ENCODE data around the gene GNG12. TPM values are rescaled to one million over a fixed set of nuclear protein-coding genes. Genes with fewer than 3 reads are reported as not detected.

The GNG12 gene
- total RNA-seq, 5 donors from 2014 or later (not counting 1 experiment from before 2014, with no cell fraction given): 0.26 to 0.44 (median 0.35) TPM; not detected in 2

GRCh38 chr1:67863637-67864036 lies 30.4 kb upstream of the GNG12 start:
- no peaks in the 10 kb centered on the region for H3K4me1 ChIP-seq (ENCODE audit: control insufficient read depth in 1 of 2, extremely low read depth in 1 of 2, insufficient read depth in 2 of 2, low read length in 2 of 2)
- Mint-ChIP-seq H3K4me3 (no peak overlapping the region), H3K27ac (no peak overlapping the region), H3K9me3 (no peaks in the 10 kb centered on the region), H3K27me3 (peaks cover 20 to 31% of the 10 kb centered on the region in 2 donors), H3K36me3 (no peaks in the 10 kb centered on the region), H3K4me1 (no peaks in the 10 kb centered on the region)
- ATAC-seq (replicated peaks in 1 of 4) (no peak), DNase-seq (no peak)
- H3K27me3 ChIP-seq (replicated peaks in 1 of 2; ENCODE audit: control insufficient read depth in 2 of 2, extremely low read depth in 1 of 2, insufficient read depth in 2 of 2, low read length in 1 of 2): peaks cover 0 to 4% of the 10 kb centered on the region in 2 experiments
- H3K27ac ChIP-seq (ENCODE audit: low read length): no peak overlapping the region
- H3K4me3 ChIP-seq (ENCODE audit: control insufficient read depth in 1 of 2, extremely low read depth in 1 of 2, low read length in 1 of 2): no peak overlapping the region
- CTCF ChIA-PET: no interaction called here
- H3K9me3 ChIP-seq: no peaks in the 10 kb centered on the region
- WGBS (ENCODE audit: insufficient coverage): 90% methylated on average over 2 of the region's 2 CpGs
- POLR2A ChIA-PET: no interaction called here
- no peaks in the 10 kb centered on the region for H3K36me3 ChIP-seq (ENCODE audit: control insufficient read depth in 2 of 2, extremely low read depth in 1 of 2, insufficient read depth in 1 of 2, low read length in 1 of 2)

GRCh38 chr1:67862685-67863084 lies 29.4 kb upstream of the GNG12 start:
- H3K27me3 Mint-ChIP-seq: peaks cover 21 to 40% of the 10 kb centered on the region in 2 donors

GRCh38 chr1:67861856-67862516 lies 28.7 kb upstream of the GNG12 start:
- Mint-ChIP-seq H3K4me1 (no peaks in the 10 kb centered on the region), H3K27me3 (peaks cover 20 to 41% of the 10 kb centered on the region in 2 donors), H3K36me3 (no peaks in the 10 kb centered on the region), H3K27ac (no peak overlapping the region), H3K4me3 (no peak overlapping the region), H3K9me3 (no peaks in the 10 kb centered on the region)
- ATAC-seq (replicated peaks in 1 of 4) (no peak), DNase-seq (no peak)
- POLR2A ChIA-PET: no interaction called here
- Histone ChIP-seq H3K36me3 (ENCODE audit: control insufficient read depth in 2 of 2, extremely low read depth in 1 of 2, insufficient read depth in 1 of 2, low read length in 1 of 2) (no peaks in the 10 kb centered on the region), H3K9me3 (no peaks in the 10 kb centered on the region), H3K27me3 (replicated peaks in 1 of 2; ENCODE audit: control insufficient read depth in 2 of 2, extremely low read depth in 1 of 2, insufficient read depth in 2 of 2, low read length in 1 of 2) (peaks cover 0 to 4% of the 10 kb centered on the region in 2 experiments), H3K4me1 (ENCODE audit: control insufficient read depth in 1 of 2, extremely low read depth in 1 of 2, insufficient read depth in 2 of 2, low read length in 2 of 2) (no peaks in the 10 kb centered on the region), H3K27ac (ENCODE audit: low read length) (no peak overlapping the region), H3K4me3 (ENCODE audit: control insufficient read depth in 1 of 2, extremely low read depth in 1 of 2, low read length in 1 of 2) (no peak overlapping the region)
- CTCF ChIA-PET: no interaction called here
- WGBS (ENCODE audit: insufficient coverage): no CpG with 5 or more reads among the region's 1 CpG

More at GRCh38 chr1:67862685-67863084, 29.4 kb upstream of the GNG12 start:
- Mint-ChIP-seq H3K27ac (no peak overlapping the region), H3K9me3 (no peaks in the 10 kb centered on the region), H3K4me3 (no peak overlapping the region), H3K4me1 (no peaks in the 10 kb centered on the region), H3K36me3 (no peaks in the 10 kb centered on the region)
- POLR2A ChIA-PET: interaction anchor here in 1 of 2 donors (0.5 kb wide), 1 partner anchor 14 kb away, joined by 3 read pairs; no protein-coding TSS in a partner anchor
- H3K27ac ChIP-seq (ENCODE audit: low read length): no peak overlapping the region
- no peak overlapping the region for H3K4me3 ChIP-seq (ENCODE audit: control insufficient read depth in 1 of 2, extremely low read depth in 1 of 2, low read length in 1 of 2)
- H3K27me3 ChIP-seq (replicated peaks in 1 of 2; ENCODE audit: control insufficient read depth in 2 of 2, extremely low read depth in 1 of 2, insufficient read depth in 2 of 2, low read length in 1 of 2): peaks cover 0 to 4% of the 10 kb centered on the region in 2 experiments
- no peaks in the 10 kb centered on the region for H3K36me3 ChIP-seq (ENCODE audit: control insufficient read depth in 2 of 2, extremely low read depth in 1 of 2, insufficient read depth in 1 of 2, low read length in 1 of 2)
- 88% methylated on average over 1 of the region's 1 CpG for WGBS (ENCODE audit: insufficient coverage)
- ATAC-seq (replicated peaks in 1 of 4): no peak
- no peaks in the 10 kb centered on the region for H3K4me1 ChIP-seq (ENCODE audit: control insufficient read depth in 1 of 2, extremely low read depth in 1 of 2, insufficient read depth in 2 of 2, low read length in 2 of 2)
- no peaks in the 10 kb centered on the region for H3K9me3 ChIP-seq
- CTCF ChIA-PET: no interaction called here
- no peak for DNase-seq

- Mint-ChIP-seq H3K36me3 (no peaks in the 10 kb centered on the region), H3K27ac (no peak overlapping the region), H3K4me1 (no peaks in the 10 kb centered on the region), H3K9me3 (no peaks in the 10 kb centered on the region), H3K4me3 (no peak overlapping the region), H3K27me3 (peaks cover 18 to 41% of the 10 kb centered on the region in 2 donors)
- Histone ChIP-seq H3K36me3 (ENCODE audit: control insufficient read depth in 2 of 2, extremely low read depth in 1 of 2, insufficient read depth in 1 of 2, low read length in 1 of 2) (no peaks in the 10 kb centered on the region), H3K4me3 (ENCODE audit: control insufficient read depth in 1 of 2, extremely low read depth in 1 of 2, low read length in 1 of 2) (no peak overlapping the region), H3K27ac (ENCODE audit: low read length) (no peak overlapping the region), H3K27me3 (replicated peaks in 1 of 2; ENCODE audit: control insufficient read depth in 2 of 2, extremely low read depth in 1 of 2, insufficient read depth in 2 of 2, low read length in 1 of 2) (peaks cover 0 to 3% of the 10 kb centered on the region in 2 experiments), H3K9me3 (no peaks in the 10 kb centered on the region), H3K4me1 (ENCODE audit: control insufficient read depth in 1 of 2, extremely low read depth in 1 of 2, insufficient read depth in 2 of 2, low read length in 2 of 2) (no peaks in the 10 kb centered on the region)
- DNase-seq (no peak), ATAC-seq (replicated peaks in 1 of 4) (no peak)
- POLR2A ChIA-PET: interaction anchor here in 1 of 2 donors (0.6 kb wide), 1 partner anchor 1732 kb away, joined by 6 read pairs; no protein-coding TSS in a partner anchor
- WGBS (ENCODE audit: insufficient coverage): 67% methylated on average over 2 of the region's 2 CpGs
- CTCF ChIA-PET: no interaction called here
These were observed 27.5 kb upstream of the GNG12 start for GRCh38 chr1:67860776-67861175.

- Mint-ChIP-seq H3K27ac (no peak overlapping the region), H3K4me3 (no peak overlapping the region), H3K27me3 (peaks cover 12 to 32% of the 10 kb centered on the region in 2 donors), H3K9me3 (no peaks in the 10 kb centered on the region), H3K36me3 (no peaks in the 10 kb centered on the region), H3K4me1 (no peaks in the 10 kb centered on the region)
- POLR2A ChIA-PET: no interaction called here
- H3K27ac ChIP-seq (ENCODE audit: low read length): no peak overlapping the region
- 60% methylated on average over 1 of the region's 4 CpGs for WGBS (ENCODE audit: insufficient coverage)
- CTCF ChIA-PET: no interaction called here
- no peak overlapping the region for H3K4me3 ChIP-seq (ENCODE audit: control insufficient read depth in 1 of 2, extremely low read depth in 1 of 2, low read length in 1 of 2)
- peaks cover 0 to 3% of the 10 kb centered on the region in 2 experiments for H3K27me3 ChIP-seq (replicated peaks in 1 of 2; ENCODE audit: control insufficient read depth in 2 of 2, extremely low read depth in 1 of 2, insufficient read depth in 2 of 2, low read length in 1 of 2)
- no peaks in the 10 kb centered on the region for H3K36me3 ChIP-seq (ENCODE audit: control insufficient read depth in 2 of 2, extremely low read depth in 1 of 2, insufficient read depth in 1 of 2, low read length in 1 of 2)
- H3K9me3 ChIP-seq: no peaks in the 10 kb centered on the region
- ATAC-seq (replicated peaks in 1 of 4) (no peak), DNase-seq (no peak)
- H3K4me1 ChIP-seq (ENCODE audit: control insufficient read depth in 1 of 2, extremely low read depth in 1 of 2, insufficient read depth in 2 of 2, low read length in 2 of 2): no peaks in the 10 kb centered on the region
These were observed 23.7 kb upstream of the GNG12 start for GRCh38 chr1:67856921-67857320.

GRCh38 chr1:67855961-67856360 lies 22.7 kb upstream of the GNG12 start:
- H3K36me3 ChIP-seq (ENCODE audit: control insufficient read depth in 2 of 2, extremely low read depth in 1 of 2, insufficient read depth in 1 of 2, low read length in 1 of 2): no peaks in the 10 kb centered on the region
- DNase-seq: no peak
- ChIA-PET CTCF (no interaction called here), POLR2A (no interaction called here)
- ATAC-seq (replicated peaks in 1 of 4): no peak
- H3K27me3 ChIP-seq (replicated peaks in 1 of 2; ENCODE audit: control insufficient read depth in 2 of 2, extremely low read depth in 1 of 2, insufficient read depth in 2 of 2, low read length in 1 of 2): peaks cover 0 to 3% of the 10 kb centered on the region in 2 experiments
- Mint-ChIP-seq H3K9me3 (no peaks in the 10 kb centered on the region), H3K4me3 (no peak overlapping the region), H3K36me3 (no peaks in the 10 kb centered on the region), H3K4me1 (no peaks in the 10 kb centered on the region), H3K27ac (no peak overlapping the region), H3K27me3 (peaks cover 12 to 25% of the 10 kb centered on the region in 2 donors)
- no peaks in the 10 kb centered on the region for H3K9me3 ChIP-seq
- WGBS (ENCODE audit: insufficient coverage): no CpG with 5 or more reads among the region's 2 CpGs
- no peak overlapping the region for H3K27ac ChIP-seq (ENCODE audit: low read length)
- no peaks in the 10 kb centered on the region for H3K4me1 ChIP-seq (ENCODE audit: control insufficient read depth in 1 of 2, extremely low read depth in 1 of 2, insufficient read depth in 2 of 2, low read length in 2 of 2)
- H3K4me3 ChIP-seq (ENCODE audit: control insufficient read depth in 1 of 2, extremely low read depth in 1 of 2, low read length in 1 of 2): no peak overlapping the region
